ENCODE results near the gene STN1. TPM values are rescaled to one million over a fixed set of nuclear protein-coding genes. Genes with fewer than 3 reads are reported as not detected.

STN1 gene
- total and polyA plus RNA-seq, 2 of the 8 experiments (the other 6 are each of a cell fraction or from before 2014, with no cell fraction given): 10.1 to 12.4 TPM

- Histone ChIP-seq H4K8ac (ENCODE audit: extremely low read depth, insufficient read depth, low read length) (no peak overlapping the region), H3K27ac (ENCODE audit: low read depth, low read length) (no peak overlapping the region), H3K9ac (replicated peaks in 1 of 4; ENCODE audit: extremely low read depth in 1 of 4, low read depth in 3 of 4, low read length in 3 of 4) (no peak overlapping the region), H2BK120ac (replicated peaks; ENCODE audit: low read depth, low read length) (no peak overlapping the region), H3K79me1 (ENCODE audit: low read depth, low read length) (no peaks in the 10 kb centered on the region), H2AK5ac (ENCODE audit: low read depth, low read length) (no peak overlapping the region), H3K79me2 (ENCODE audit: control insufficient read depth in 1 of 2, insufficient read depth in 2 of 2, low read length in 2 of 2) (no peaks in the 10 kb centered on the region), H2BK5ac (ENCODE audit: low read depth, low read length) (no peak overlapping the region), H3K4me3 (ENCODE audit: extremely low read depth in 1 of 4, insufficient read depth in 2 of 4, low read depth in 3 of 4, low read length in 4 of 4) (no peak overlapping the region), H3K23ac (ENCODE audit: insufficient read length) (no peak overlapping the region), H3K23me2 (ENCODE audit: low read depth, low read length) (peaks cover 15% of the 10 kb centered on the region), H2AFZ (ENCODE audit: low read length) (no peak overlapping the region), H4K20me1 (replicated peaks in 1 of 2; ENCODE audit: control insufficient read depth in 1 of 2, insufficient read depth in 2 of 2, low read length in 2 of 2) (no peaks in the 10 kb centered on the region), H2BK12ac (ENCODE audit: low read depth, low read length) (no peak overlapping the region), H3K4me2 (ENCODE audit: insufficient read depth in 1 of 2, low read depth in 2 of 2, low read length in 2 of 2) (no peak overlapping the region), H3K18ac (ENCODE audit: extremely low read depth, low read length) (no peak overlapping the region), H3K4ac (replicated peaks; ENCODE audit: insufficient read length, low read depth, low read length) (no peak overlapping the region), H3K27me3 (replicated peaks in 1 of 4; ENCODE audit: control insufficient read depth in 3 of 4, extremely low read depth in 1 of 4, insufficient read depth in 3 of 4, low read length in 3 of 4) (peaks cover 4 to 30% (median 25%) of the 10 kb centered on the region in 4 experiments; a peak in 6 of 7 replicates), H3K14ac (ENCODE audit: insufficient read length) (no peak overlapping the region), H2BK20ac (ENCODE audit: low read length) (no peak overlapping the region), H3K4me1 (replicated peaks in 1 of 4; ENCODE audit: control insufficient read depth in 3 of 4, insufficient read depth in 4 of 4, low read length in 3 of 4) (peaks cover 5 to 12% (median 6%) of the 10 kb centered on the region in 4 experiments), H3K56ac (replicated peaks; ENCODE audit: insufficient read length, low read depth, low read length) (no peak overlapping the region), H2BK15ac (ENCODE audit: low read length) (no peak overlapping the region), H3K36me3 (ENCODE audit: control insufficient read depth in 2 of 4, insufficient read depth in 4 of 4, low read length in 3 of 4) (no peaks in the 10 kb centered on the region), H3K9me3 (ENCODE audit: insufficient read depth in 2 of 2, low read depth in 1 of 2, low read length in 1 of 2) (no peaks in the 10 kb centered on the region), H4K91ac (replicated peaks; ENCODE audit: insufficient read length, low read length) (no peak overlapping the region), H4K5ac (ENCODE audit: insufficient read length, low read depth, low read length) (no peak overlapping the region)
- ChIA-PET POLR2A (ENCODE audit: partially characterized antibody) (interaction anchor here (1.1 to 1.3 kb wide), 2 partner anchors 27 to 151 kb away, joined by 3 read pairs; no protein-coding TSS in a partner anchor), CTCF (ENCODE audit: partially characterized antibody) (interaction anchor here (0.7 to 9.8 kb wide), 11 partner anchors 11 to 142 kb away, joined by 3 to 199 read pairs (median 5); no protein-coding TSS in a partner anchor)
- no peak for FAIRE-seq
- 89% methylated on average over 4 of the region's 4 CpGs; no CpG with 5 or more reads in 1 of the 2 experiments for WGBS, 2 experiments (ENCODE audit: extremely low coverage in 1 of 2, insufficient coverage in 1 of 2, insufficient read length in 1 of 2, insufficient replicate concordance in 2 of 2, low coverage in 1 of 2, low lambda C conversion rate in 2 of 2, missing lambda C conversion rate in 1 of 2)
- DNase-seq (ENCODE audit: low read depth in 1 of 2, low spot score in 2 of 2): no peak
- no peak for TF ChIP-seq CHD1 (IDR thresholded peaks at IDR 0.05; ENCODE audit: low read depth, low read length)
- TF ChIP-seq YY1 (IDR thresholded peaks at IDR 0.05; ENCODE audit: low read depth, low read length): no peak
- TF ChIP-seq E2F6 (IDR thresholded peaks at IDR 0.05): no peak
- TF ChIP-seq CREB1 (IDR thresholded peaks at IDR 0.05): no peak
- no peak for TF ChIP-seq CTCF (IDR thresholded peaks at IDR 0.05; ENCODE audit: control extremely low read depth in 1 of 3, insufficient read depth in 1 of 3, low read depth in 1 of 3, low read length in 3 of 3)
- no peak for TF ChIP-seq SP1 (IDR thresholded peaks at IDR 0.05; ENCODE audit: low read depth, low read length)
- no peak for TF ChIP-seq SAP30 (IDR thresholded peaks at IDR 0.05; ENCODE audit: insufficient read depth, insufficient replicate concordance, low read length)
- TF ChIP-seq FOSL1 (IDR thresholded peaks at IDR 0.05; ENCODE audit: insufficient read depth, low read depth, low read length): no peak
- no peak for TF ChIP-seq POU5F1 (IDR thresholded peaks at IDR 0.05; ENCODE audit: low read depth, low read length)
- TF ChIP-seq EZH2 (IDR thresholded peaks at IDR 0.05; ENCODE audit: low read depth, low read length, severe bottlenecking): no peak
- no peak for TF ChIP-seq POLR2AphosphoS5 (IDR thresholded peaks at IDR 0.05; ENCODE audit: low read depth, low read length)
Measured at GRCh38 chr10:103851261-103851660, 66.7 kb downstream of the STN1 start.

Measured in H1 (cell line).